Frontal cortex (tissue), 4 donors: Measurements from ENCODE around the gene NBPF15. TPM values are rescaled to one million over a fixed set of nuclear protein-coding genes. Genes with fewer than 3 reads are reported as not detected.
"Not testable (repeated sequence)": the region's sequence is repeated elsewhere in the genome, so short reads cannot be mapped to it uniquely, and the experiment has no call there.

Source experiments
- DNase-seq, 2 donors: peaks; one replicate each; pipeline ENCODE4 v3.0.0; 2012; ENCODE audit warnings: low spot score in 2 of 2
- FAIRE-seq: peaks from 2 replicates; lab custom pipeline; 2012; peaks lifted over from hg19 to GRCh38; lab: Jason Lieb, UNC
- total RNA-seq: library from RNA; depleted of rRNA; stranded (reverse); fragments of >200 nt; gene quantifications from one replicate; pipeline ENCODE4 v1.2.3, GENCODE V29; 2014
- donor health status: control.
- donor health status: control.
- donor health status: control.

Gene NBPF15
- 51.0 TPM for total RNA-seq

GRCh38 chr1:144461136-144461759, at the start of gene NBPF15:
NBPF15 (minus strand) TSS chr1:144461669; CDS start chr1:144440003, 21,666 bp downstream.
- FAIRE-seq, DNase-seq: not testable (repeated sequence)

DNA sequence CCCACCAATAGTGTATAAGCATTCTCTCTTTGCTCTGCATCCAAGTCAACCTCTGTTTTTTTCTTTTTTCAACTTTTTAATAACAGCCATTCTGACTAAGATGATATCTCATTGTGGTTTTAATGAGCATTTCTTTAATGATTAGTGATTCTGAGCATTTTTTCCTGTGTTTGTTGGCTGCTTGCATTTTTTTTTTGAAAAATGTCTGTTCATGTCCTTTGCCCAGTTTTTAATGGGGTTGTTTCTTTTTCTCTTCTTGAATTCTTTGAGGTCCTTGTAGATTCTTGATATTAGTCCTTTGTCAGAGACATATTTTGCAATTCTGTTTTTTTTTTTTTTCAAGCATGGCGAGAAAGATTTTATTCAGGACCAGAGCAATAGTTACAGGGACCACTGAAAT, 35.0 kb upstream of the NBPF15 start:
- DNase-seq = not testable (repeated sequence)

DNA sequence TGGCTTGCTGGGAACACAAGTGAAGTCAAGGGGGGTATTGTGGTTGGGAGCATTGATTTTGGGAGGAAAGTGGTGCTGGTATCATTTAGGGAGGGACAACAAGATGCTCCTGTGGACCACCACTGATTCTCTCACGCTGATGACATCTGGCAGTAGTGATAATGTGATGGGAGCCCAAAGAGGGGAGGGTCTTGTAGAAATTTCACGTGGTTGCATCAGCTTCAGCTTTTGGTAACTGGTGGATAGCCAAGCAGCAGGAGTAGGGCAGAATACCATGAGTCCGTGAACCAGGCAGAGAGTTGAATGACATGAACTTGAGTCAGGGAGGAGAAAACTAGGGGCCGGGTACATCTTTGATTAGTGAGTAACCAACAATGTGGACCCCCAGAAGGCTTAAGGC, 32.7 kb upstream of the NBPF15 start:
- FAIRE-seq = not testable (repeated sequence)

More for the DNA sequence above, 35.0 kb upstream of the NBPF15 start:
- FAIRE-seq = not testable (repeated sequence)

GRCh38 chr1:144490394-144490793, 28.9 kb upstream of the NBPF15 start:
- not testable (repeated sequence) for FAIRE-seq, DNase-seq

More for the DNA sequence above, 32.7 kb upstream of the NBPF15 start:
- not testable (repeated sequence) for DNase-seq

- DNase-seq = peak in 1 of 2 donors; percentile 0
- FAIRE-seq = not testable (repeated sequence)
Observed at GRCh38 chr1:144487002-144487401, 25.5 kb upstream of the NBPF15 start.

GRCh38 chr1:144485048-144485993, 23.9 kb upstream of the NBPF15 start:
- FAIRE-seq, DNase-seq: not testable (repeated sequence)

DNA sequence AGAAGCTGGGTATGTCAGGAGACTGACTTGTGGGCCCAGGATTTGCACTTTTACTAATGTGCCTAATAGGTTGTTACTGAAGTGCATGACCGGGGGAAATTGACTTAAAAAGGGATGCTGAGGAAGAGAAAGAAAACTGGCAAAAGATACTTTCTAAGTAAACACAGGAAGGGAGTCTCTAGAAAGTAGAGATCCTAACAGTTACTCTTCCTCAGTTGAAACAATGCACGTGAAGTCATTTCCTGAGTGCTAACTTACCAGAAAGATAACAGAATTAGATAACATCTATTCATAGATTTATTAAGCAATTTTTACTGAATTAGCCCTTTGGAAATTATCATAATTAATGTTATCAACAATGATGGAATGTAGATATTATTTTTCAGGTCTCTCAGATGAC, 12.4 kb upstream of the NBPF15 start:
- not testable (repeated sequence) for FAIRE-seq, DNase-seq

GRCh38 chr1:144471434-144471833, 10.0 kb upstream of the NBPF15 start:
- not testable (repeated sequence) for DNase-seq, FAIRE-seq

- not testable (repeated sequence) for FAIRE-seq, DNase-seq
Observed at GRCh38 chr1:144461778-144462177, 309 bp upstream of the NBPF15 start.

DNA sequence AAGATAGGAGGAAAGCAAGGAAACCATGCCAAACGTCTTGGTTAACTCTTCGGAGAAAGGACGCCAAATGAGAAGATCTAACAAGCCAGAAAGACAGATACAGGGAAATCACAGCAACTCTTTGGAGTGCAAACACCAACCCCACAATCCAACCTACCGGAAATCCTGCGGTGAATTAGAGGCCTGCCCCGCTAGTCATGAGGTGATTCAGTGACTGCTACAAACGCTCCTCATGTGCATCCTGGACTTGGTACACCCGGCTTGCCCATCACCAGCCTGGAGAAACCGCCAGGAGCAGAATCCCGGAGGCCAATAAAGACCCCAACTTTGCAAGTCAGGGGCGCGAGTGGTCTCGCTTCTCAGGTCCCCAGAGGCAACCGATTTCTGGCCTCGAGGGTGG, 783 bp downstream of the NBPF15 start:
- not testable (repeated sequence) for DNase-seq, FAIRE-seq

DNA sequence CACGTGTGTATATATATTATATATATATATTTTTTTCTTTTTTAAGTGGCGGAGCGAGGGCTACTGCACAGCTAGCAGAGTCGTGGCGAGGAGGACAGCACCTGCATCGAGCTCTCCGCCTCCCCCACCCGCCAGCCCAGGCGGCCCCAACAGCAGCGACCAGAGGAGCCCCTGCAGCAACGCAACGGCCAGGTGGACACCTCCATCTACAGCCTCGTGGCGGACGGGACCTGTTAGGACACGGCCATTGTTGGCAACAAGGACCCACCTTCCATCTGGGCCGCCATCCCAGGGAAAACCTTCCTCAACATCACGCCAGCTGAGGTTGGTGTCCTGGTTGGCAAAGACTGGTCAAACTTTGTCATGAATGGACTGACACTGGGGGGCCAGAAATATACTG, 19.1 kb downstream of the NBPF15 start:
- not testable (repeated sequence) for DNase-seq, FAIRE-seq

- FAIRE-seq, DNase-seq: not testable (repeated sequence)
Observed at GRCh38 chr1:144439737-144440136, 21.7 kb downstream of the NBPF15 start.

GRCh38 chr1:144418891-144419694, 42.4 kb downstream of the NBPF15 start:
- not testable (repeated sequence) for FAIRE-seq, DNase-seq

GRCh38 chr1:144413404-144414118, 47.9 kb downstream of the NBPF15 start:
- DNase-seq, FAIRE-seq: not testable (repeated sequence)

GRCh38 chr1:144412491-144413403, 48.7 kb downstream of the NBPF15 start:
- peak; percentile 20 to 47 for DNase-seq
- FAIRE-seq = not testable (repeated sequence)

DNA sequence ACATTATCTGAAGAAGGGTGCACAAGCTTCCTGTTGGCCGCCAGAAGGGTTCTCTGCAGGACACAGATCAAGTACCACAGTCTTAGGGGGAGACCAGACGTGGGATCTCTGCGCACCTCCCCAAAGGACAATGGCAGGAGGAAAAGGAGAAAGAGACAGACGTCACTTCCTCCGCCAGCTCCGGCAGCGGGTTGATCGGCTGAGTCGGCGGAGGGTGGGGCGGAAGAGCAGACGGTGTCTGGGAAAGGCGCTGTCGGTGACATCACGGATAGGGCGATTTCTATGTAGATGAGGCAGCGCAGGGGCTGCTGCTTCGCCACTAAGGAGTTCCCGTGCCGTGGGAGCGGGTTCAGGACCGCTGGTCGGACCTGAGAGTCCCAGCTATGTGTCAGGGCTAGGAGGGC, 49.4 kb downstream of the NBPF15 start:
- FAIRE-seq = not testable (repeated sequence)

DNA sequence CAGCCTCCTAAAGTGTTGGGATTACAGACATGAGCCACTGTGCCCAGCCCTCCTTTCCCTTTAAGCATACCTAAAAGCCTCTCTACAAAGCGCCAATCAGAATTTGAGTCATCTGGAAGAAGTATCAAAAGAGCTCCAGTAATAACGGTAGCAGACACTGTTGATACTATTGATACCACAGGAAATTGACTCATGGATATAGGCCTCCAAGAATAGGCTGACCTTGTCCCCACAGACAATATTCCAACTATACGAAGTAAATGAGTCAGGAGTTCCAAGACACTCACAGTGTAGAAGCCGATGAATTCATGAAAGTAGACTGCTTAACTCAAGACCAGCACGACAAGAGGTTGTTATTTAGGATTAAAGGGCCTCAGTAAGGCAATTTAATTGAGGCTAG, 58.7 kb downstream of the NBPF15 start:
- FAIRE-seq, DNase-seq: not testable (repeated sequence)

More for the DNA sequence above, 49.4 kb downstream of the NBPF15 start:
- DNase-seq = not testable (repeated sequence)

DNA sequence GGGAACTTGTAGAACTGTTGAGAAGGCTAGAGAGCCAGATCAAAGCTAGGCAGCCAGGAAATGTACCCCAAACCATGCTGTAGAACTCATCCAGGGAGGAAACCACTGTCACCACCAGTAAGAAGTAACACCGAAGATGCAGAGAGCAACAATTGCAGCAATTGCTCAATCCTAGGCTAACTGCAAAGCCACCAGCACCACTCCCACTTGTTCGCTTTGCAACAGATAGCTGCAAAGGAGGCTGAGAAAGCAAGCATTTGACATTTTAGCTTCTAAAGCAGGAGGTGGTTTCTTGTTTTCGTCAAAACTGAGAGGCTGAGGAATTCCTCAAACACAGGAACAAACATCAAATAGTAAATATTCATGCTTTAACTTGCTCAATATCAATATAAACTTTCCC, 89.8 kb downstream of the NBPF15 start:
- FAIRE-seq, DNase-seq: not testable (repeated sequence)
